Endometrium (tissue), 2 donors: ENCODE measurements around the gene C1QTNF3.
"Not testable (repeated sequence)": the region's sequence is repeated elsewhere in the genome, so short reads cannot be mapped to it uniquely, and the experiment has no call there.

Experiments
- FAIRE-seq: peaks from 2 replicates; lab custom pipeline; 2012; peaks lifted over from hg19 to GRCh38; lab: Jason Lieb, UNC
- donor health status: control.
- donor health status: control.

C1QTNF3 gene

GRCh38 chr5:34051374-34051980 lies 8.5 kb upstream of the C1QTNF3 start:
- FAIRE-seq: no peak

GRCh38 chr5:34047774-34048572 lies 5.0 kb upstream of the C1QTNF3 start:
- FAIRE-seq: no peak

GRCh38 chr5:34047143-34047542 lies 4.1 kb upstream of the C1QTNF3 start:
- FAIRE-seq: no peak

- no peak for FAIRE-seq
Observed at GRCh38 chr5:34045996-34046395, 3.0 kb upstream of the C1QTNF3 start.

- no peak for FAIRE-seq
Observed at GRCh38 chr5:34045023-34045422, 2.0 kb upstream of the C1QTNF3 start.

DNA sequence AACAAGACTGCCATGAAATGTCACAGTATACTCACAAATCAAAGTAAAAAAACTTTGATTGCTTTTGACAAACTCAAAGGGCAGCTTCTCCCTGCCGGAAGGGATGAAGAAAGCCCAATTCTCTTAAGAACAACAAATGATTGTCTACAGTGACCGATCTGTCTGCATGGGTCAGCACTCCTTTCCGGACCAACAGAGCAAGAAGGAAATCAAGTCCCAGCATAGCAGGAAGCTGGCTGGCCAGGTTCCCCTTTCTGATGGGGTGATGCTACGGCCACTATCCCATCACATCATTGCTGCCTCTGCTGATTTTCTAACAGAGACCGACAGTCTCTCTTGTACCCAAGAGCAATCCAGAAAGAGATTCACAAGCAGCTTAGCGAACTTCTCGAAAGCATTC lies 692 bp downstream of the C1QTNF3 start:
- FAIRE-seq: no peak

GRCh38 chr5:34041247-34041972 lies 1.6 kb downstream of the C1QTNF3 start:
- FAIRE-seq: no peak

- no peak for FAIRE-seq
Observed at GRCh38 chr5:34040472-34040871, 2.5 kb downstream of the C1QTNF3 start.

DNA sequence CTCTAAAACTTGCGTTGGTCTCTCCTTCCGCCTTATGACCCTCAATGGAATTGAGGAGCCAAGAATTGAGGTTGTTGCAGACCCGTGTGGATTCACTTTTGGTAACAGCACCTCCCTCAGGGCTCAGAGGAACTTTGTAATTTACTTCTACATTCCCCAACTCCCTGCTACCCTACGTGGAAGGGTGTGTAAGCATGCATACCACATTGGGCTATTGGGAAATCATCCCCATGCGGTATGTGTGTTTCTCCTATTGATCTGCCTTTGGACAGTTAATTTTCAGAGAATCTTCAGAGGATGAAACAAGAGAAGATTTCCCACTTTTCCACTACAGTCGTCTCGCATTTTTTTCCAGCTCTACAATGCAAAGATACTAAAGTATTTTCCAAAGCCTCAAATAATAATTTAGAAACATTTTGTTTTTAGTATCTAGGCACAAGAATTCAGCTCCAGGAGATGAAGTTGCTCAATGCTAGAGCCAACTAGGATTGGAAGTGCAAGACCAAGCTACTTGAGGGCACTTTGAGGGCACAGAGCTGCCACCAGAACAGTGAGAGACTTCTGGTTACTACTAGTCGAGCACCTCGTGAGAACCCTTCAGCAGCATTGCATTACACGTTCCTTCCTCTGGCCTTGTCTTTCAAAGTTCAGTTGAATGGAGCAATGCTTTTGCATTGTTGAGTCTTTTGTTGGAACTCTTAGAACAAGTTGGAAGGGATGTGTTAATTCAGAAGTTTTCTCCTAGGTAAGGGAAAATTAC lies 3.4 kb downstream of the C1QTNF3 start:
- no peak for FAIRE-seq

DNA sequence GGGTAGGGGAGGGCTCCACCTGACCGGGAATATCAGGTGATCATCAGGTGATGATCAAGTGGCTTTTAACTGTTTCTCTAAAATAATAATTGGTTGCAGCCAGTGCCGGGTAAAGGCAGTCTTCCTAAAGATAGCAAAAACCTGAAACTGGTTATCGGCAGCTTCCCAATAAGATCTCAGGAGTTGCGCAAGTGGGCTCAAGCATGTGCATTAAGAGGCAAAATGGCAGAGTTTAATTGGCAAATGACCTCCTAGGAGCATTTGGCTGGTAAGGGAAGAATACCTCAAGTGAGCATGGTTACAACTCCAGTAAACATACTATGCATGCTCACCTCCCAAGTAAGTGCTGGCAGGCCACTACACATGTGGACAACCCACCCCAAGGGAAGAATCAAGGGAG lies 4.2 kb downstream of the C1QTNF3 start:
- no peak for FAIRE-seq

GRCh38 chr5:34038390-34038789 lies 4.6 kb downstream of the C1QTNF3 start:
- no peak for FAIRE-seq

DNA sequence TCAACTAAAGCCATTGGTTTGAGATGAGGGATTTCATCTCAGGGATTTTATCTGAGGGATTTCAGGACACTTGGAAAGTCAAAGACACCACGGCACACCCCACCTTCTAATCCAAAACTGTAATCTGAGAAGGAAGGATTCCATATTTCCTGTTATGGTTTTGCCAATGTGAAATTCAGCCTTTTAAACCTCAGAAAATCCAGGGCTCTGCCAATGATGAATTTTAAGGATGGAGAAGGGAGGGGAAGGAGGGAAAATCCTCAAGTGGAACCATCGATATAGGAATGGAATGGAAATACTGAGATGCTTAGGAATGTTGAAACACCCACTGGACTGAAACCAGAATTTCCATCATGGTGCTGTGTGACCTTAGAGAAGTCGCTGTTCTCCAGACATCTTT lies 5.3 kb downstream of the C1QTNF3 start:
- FAIRE-seq: no peak

DNA sequence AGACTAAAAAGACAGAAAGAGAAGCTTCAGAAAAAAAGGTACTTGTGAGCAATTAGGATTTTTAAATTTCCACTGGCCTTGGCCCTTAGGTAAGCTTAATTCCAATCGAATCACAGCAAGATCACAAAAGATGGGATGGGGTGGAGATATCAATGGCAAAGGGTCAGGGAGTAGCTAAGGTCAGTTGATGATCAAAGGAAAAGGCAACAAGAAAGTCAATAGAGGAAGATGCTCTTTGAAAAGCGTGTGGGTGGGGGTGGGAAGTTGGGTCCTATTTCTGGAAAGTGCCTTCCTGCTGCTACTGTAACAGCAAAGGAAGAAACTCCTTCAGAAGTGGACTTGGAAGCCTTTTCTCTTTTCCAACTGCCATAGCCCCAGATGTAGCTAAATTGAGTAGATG lies 7.3 kb downstream of the C1QTNF3 start:
- FAIRE-seq: no peak

DNA sequence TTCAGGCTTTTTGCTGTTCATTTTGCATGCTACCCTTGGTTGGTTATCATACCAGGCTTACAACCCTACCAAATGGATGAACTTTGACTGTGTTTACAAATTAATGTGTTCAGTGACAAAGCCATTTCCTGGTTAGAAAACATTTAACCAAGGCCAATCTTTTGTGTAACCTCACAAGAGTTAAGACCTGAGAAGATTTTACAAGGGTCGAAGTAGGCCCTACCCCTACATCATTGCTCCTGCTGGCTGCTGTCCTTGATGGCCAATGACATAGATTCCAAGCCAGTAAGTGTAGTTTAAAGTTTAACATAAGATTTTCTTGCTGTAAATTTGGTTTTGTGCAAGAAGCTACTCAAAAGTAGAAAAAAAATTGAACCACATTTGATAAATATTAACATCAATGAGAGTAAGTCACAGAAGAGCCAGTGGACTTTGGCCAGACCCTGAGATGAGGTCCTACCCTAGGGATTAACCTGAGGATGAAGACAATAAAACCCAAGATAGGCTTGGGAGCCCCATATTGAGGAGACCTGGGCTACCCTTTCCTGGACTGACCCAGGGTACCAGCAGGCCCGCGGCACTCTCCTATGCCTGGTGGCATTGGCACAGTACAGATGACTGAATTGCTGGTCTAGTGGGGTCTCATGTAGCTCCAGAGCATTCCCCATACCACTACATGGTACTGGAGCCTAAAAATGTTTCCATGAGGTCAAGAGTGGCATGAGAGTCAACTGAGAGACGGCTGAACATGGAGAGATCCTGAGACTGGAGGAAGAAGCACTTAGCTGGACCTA lies 8.3 kb downstream of the C1QTNF3 start:
- no peak for FAIRE-seq

DNA sequence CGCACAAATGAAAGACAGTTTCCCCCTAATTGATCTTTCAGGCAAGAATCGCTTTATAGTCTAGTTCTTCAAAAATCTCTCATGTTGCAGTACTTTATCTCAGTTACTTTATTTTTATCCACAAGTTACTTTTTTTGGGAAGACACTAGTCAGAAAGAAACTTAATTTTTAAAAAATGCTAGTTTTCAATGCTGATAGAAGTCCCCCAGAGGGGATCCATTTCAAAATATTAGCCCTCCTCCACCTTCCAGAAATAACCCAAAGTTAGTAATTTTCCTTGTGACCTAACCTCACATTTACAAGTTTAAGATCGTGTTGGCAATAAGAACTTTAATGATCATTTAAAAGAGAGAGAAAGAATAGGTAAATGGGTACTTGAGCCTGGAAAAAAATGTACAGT lies 11.0 kb downstream of the C1QTNF3 start:
- FAIRE-seq: no peak

GRCh38 chr5:34031117-34031516 lies 11.9 kb downstream of the C1QTNF3 start:
- FAIRE-seq: no peak

DNA sequence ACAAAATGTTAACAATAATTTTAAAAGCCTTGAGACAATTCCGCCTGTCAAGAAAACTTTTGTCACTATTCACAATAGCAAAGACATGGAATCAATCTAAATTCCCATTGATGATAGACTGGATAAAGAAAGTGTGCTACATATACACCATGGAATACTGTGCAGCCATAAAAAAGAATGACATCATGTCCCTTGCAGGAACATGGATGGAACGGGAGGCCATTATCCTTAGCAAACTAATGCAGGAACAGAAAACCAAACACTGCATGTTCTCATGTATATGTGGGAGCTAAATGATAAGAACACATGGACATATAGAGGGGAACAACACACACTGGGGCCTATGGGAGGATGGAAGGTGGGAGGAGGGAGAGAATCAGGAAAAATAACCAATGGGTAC lies 12.4 kb downstream of the C1QTNF3 start:
- not testable (repeated sequence) for FAIRE-seq

DNA sequence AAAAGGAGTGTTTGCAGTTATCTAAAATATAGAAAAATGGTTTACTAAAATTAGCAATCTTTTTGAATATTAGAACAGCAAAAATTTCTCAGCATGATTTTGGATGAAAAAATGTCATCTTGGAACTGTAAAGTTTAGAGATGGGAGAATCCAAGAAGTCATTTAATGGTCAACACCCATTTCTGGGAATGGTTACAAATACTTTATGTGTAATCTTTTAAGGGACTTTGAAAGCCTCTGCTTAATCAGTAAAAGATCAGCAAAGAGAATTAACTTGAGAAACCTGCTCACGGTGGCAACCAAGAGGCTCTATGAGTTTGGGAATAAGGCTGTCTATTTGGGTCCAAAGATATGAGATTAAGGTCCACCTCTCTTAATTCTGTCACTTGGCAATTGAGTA lies 13.0 kb downstream of the C1QTNF3 start:
- no peak for FAIRE-seq

DNA sequence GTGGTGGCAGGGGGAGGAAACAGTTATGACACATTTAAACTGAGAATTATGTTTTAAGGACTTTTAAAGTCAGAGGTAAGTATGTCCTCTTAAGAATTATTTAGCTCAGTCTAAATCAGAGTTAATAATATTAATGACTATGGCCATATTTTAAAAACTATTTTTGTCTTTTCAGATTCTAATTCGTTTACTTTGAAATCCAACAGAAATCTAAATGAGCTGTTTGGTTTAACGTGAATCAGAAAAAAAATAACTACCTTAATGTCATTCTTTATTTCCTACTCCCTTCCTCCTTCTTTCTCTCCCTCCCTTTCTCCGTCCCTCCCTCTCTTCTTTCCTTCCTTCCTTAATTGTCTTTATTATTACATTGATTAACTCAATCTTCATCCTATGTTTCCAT lies 14.7 kb downstream of the C1QTNF3 start:
- FAIRE-seq: no peak

DNA sequence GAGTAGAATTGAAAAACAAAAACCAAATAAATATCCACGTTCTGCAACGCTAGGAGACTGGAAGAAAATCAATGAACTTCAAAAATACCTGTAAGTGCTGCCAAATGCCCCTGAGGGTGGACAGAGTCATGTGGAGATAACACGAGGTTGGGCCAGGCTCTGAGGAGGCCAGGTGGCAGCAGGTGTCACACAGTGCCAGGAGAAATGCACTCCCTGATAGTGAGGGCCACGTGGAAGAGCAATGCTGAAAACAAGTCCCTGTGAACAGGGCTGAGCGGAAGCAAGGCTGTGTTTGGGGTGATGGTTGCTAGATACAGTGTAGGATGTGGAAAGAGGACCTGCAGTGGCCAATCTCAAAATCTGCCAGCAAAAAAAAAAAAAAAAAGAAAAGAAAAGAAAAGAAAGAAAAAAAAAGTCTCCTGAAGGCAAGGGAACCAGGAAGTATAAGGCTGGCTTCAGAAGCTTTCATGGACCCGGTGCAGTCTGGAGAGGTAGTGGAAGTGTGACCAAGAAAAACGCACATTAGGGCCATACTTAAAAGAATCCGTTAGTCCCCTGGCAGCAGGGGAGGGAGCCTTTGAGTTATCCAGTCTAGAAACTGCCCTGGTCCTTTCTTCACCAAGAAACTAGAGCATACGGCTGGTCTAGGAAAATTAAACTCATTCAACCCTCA lies 16.8 kb downstream of the C1QTNF3 start:
- no peak for FAIRE-seq

GRCh38 chr5:34022121-34022705 lies 20.8 kb downstream of the C1QTNF3 start:
- FAIRE-seq: no peak
